ENCODE results near the gene UNC79. TPM values are rescaled to one million over a fixed set of nuclear protein-coding genes. Genes with fewer than 3 reads are reported as not detected.

The UNC79 gene
- total and polyA plus RNA-seq, 11 donors, result 0.04 to 0.58 (median 0.42) TPM

DNA sequence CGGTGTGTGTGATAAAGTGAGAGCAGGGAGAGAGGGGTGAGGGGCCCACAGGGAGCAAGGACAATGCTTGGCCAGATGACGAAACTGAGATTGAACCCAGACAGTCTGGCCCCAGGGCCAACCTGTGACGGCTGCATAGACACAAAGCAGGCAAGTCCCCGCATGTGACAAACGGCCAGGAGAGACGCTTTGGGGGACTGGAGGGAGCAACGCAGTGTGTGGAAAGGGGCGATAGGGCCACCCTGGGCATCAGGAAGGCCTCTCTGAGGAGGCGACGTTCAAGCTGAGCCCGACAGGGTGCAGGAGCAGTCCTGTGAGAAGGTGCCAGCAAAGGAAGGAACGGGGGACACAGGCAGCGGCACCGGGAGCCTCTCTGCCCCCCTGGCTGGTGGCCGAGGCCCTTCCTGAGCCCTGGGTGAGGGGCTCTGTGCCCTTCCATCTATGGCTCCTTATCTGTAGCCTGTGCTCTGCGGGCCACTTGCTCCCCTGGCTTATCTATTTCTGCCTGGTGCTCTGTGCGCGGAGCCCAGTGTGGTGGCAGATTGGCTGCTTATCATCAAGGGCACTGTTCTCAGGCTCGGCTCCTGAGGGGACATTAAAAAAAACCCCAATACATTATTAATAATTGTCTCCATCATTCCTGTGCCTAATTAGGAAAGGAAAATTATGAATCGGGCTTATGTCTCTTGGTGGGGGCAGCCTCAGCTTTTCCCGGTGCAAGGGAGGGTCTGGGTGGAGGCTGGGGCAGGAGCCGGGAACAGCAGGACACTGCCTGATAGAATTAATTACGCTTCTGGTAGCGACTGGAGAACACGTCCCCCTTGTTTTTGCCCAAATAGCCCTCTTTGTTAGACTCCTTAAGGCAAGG is 317.7 kb downstream of the UNC79 start:
- peak; percentile 78 to 83 (median 80) for ATAC-seq

DNA sequence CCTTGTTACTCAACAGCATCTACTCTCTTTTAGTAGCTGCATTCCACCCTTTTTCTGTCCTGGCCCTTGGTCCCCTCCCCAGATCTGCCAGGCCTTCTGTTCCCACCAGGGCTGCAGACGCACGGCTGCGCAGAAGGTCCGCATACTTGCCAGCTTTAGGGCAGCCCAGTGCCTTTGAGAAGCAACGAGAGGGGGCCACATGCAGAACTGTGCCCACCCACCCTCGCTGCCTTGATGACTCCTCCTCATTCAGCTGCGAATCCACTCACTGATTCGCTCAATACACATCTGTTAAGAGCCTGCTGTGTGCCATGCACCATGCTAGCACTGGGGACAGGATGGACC is 318.3 kb downstream of the UNC79 start:
- H3K27me3 ChIP-seq, result no peaks in the 10 kb centered on the region
- peaks cover 0 to 51% (median 18%) of the 10 kb centered on the region in 12 donors for H3K4me1 ChIP-seq
- DNase-seq (no peak), ATAC-seq (no peak)
- H3K9me3 ChIP-seq, result no peaks in the 10 kb centered on the region
- no peaks in the 10 kb centered on the region for H3K36me3 ChIP-seq
- intact Hi-C loops (cut with DNase I), result loop anchor here in 1 of 10 donors (5.0 kb wide), 1 partner anchor 38 kb away; the partner anchor contains the start of gene PRIMA1
- 75 to 85% (median 78%) methylated on average over 8 of the region's 8 CpGs for WGBS, 4 donors
- peak overlapping the region; percentile 73 to 99 (median 85) for H3K27ac ChIP-seq
- no peak for TF ChIP-seq POLR2A (IDR thresholded peaks at IDR 0.05)
- TF ChIP-seq, protein P1, sequence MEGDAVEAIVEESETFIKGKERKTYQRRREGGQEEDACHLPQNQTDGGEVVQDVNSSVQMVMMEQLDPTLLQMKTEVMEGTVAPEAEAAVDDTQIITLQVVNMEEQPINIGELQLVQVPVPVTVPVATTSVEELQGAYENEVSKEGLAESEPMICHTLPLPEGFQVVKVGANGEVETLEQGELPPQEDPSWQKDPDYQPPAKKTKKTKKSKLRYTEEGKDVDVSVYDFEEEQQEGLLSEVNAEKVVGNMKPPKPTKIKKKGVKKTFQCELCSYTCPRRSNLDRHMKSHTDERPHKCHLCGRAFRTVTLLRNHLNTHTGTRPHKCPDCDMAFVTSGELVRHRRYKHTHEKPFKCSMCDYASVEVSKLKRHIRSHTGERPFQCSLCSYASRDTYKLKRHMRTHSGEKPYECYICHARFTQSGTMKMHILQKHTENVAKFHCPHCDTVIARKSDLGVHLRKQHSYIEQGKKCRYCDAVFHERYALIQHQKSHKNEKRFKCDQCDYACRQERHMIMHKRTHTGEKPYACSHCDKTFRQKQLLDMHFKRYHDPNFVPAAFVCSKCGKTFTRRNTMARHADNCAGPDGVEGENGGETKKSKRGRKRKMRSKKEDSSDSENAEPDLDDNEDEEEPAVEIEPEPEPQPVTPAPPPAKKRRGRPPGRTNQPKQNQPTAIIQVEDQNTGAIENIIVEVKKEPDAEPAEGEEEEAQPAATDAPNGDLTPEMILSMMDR (IDR thresholded peaks at IDR 0.05), result no peak
- H3K4me3 ChIP-seq, result no peak overlapping the region

More for the DNA sequence above, 317.7 kb downstream of the UNC79 start:
- Histone ChIP-seq H3K27ac (peak overlapping the region; percentile 73 to 99 (median 85)), H3K36me3 (no peaks in the 10 kb centered on the region), H3K4me1 (peaks cover 0 to 47% (median 17%) of the 10 kb centered on the region in 12 donors), H3K27me3 (no peaks in the 10 kb centered on the region), H3K4me3 (peak overlapping the region in 1 of 12 donors; percentile 4), H3K9me3 (no peaks in the 10 kb centered on the region)
- intact Hi-C loops (cut with DNase I), result loop anchor here in 1 of 10 donors (5.0 kb wide), 1 partner anchor 39 kb away; the partner anchor contains the start of gene PRIMA1
- TF ChIP-seq, protein P1 (IDR thresholded peaks at IDR 0.05), result no peak
- TF ChIP-seq POLR2A (IDR thresholded peaks at IDR 0.05), result no peak
- DNase-seq, result peak in 4 of 5 donors; percentile 46 to 86 (median 67)
- 24 to 40% (median 26%) methylated on average over 23 to 25 of the region's 25 CpGs for WGBS, 4 donors

DNA sequence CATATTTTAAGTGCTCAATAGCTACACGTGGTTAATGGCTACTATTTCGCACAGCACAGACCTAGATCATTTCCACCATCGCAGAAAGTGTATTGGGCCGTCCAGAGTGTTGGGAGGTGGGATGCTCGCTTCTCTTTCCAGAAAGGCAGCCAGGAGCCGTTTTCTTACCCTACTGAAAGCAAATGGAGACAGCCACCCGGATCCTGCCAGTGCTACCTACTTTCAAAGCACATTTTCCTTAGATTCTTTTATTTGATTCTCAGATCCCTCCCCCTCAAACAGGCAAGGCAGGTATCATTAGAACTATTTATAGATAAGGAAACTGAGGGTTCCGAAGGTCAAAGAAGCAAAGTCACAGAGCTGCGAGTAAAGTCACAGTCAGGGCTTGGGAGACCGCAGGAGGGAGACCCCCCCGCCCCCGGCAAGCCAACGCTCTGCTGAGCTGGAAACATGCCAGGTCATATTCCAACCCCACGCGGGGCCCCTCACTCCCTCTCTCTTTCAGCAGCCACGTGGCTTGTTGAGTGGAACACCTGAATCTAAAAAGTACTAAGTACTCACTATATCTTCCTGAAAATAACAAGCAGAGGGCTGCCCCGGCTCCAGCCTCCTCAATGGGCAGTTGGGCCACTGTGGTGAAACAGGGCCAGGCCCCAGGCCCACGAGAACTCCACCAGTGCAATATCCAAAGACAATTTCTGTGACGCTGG is 321.4 kb downstream of the UNC79 start:
- DNase-seq, result peak in 1 of 5 donors; percentile 21
- WGBS, 4 donors, result 53 to 59% (median 57%) methylated on average over 19 of the region's 19 CpGs
- TF ChIP-seq POLR2A (IDR thresholded peaks at IDR 0.05), result no peak
- TF ChIP-seq, protein P1 (IDR thresholded peaks at IDR 0.05), result no peak
- ATAC-seq, result no peak
- Histone ChIP-seq H3K4me3 (no peak overlapping the region), H3K36me3 (no peaks in the 10 kb centered on the region), H3K9me3 (no peaks in the 10 kb centered on the region), H3K4me1 (peaks cover 0 to 44% (median 16%) of the 10 kb centered on the region in 12 donors), H3K27ac (peak overlapping the region in 8 of 12 donors; percentile 29 to 79 (median 46)), H3K27me3 (no peaks in the 10 kb centered on the region)
- intact Hi-C loops (cut with DNase I), result no loop called here

Measured in heart left ventricle (tissue), 16 donors.